ENCODE measurements around the gene ADGRG3.

ADGRG3 gene

GRCh38 chr16:57648581-57649442 is 19.3 kb upstream of the ADGRG3 start:
- peak; percentile 100 for TF ChIP-seq CTCF (conservative IDR thresholded peaks at IDR 0.05; ENCODE audit: low read length)
- peak; percentile 61 for DNase-seq (ENCODE audit: low read depth)
- no peak overlapping the region for H3K4me3 ChIP-seq (ENCODE audit: low read length)

DNA sequence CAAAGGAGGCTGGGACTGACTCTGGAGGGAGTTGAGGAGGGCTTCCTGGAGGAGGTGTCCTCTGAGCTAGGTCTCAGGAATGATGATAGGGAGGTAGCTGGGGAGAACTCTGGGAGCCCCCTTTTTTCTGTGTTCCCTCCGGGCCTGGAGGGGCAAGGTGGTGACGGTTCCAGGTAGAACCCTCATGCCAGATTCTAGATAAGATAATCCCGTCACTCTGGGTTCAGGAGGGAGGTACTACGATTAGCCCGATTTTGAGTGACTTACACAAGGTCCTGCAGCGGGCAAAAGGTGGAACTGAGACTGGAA is 18.7 kb upstream of the ADGRG3 start:
- no peak for DNase-seq (ENCODE audit: low read depth)
- H3K4me3 ChIP-seq (ENCODE audit: low read length), result no peak overlapping the region
- no peak for TF ChIP-seq CTCF (conservative IDR thresholded peaks at IDR 0.05; ENCODE audit: low read length)

DNA sequence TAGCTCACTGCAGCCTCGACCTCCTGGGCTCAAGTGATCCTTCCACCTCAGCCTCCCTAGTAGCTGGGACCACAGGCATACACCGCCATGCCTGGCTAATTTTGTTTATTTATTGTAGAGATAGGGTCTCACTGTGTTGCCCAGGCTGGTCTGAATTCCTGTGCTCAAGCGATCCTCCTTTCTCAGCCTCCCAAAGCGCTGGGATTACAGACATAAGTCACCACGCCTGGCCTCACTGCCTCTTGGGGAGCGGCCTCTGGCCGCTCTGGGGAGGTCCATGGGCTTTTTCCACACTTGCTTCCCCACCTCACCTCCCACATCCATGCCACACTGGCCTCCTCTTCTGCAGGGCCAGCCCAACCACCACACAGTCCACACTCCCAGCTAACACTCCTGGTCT is 18.3 kb upstream of the ADGRG3 start:
- no peak overlapping the region for H3K4me3 ChIP-seq (ENCODE audit: low read length)
- TF ChIP-seq CTCF (conservative IDR thresholded peaks at IDR 0.05; ENCODE audit: low read length), result no peak
- DNase-seq (ENCODE audit: low read depth), result no peak

GRCh38 chr16:57651344-57652333 is 16.5 kb upstream of the ADGRG3 start:
- no peak for DNase-seq (ENCODE audit: low read depth)
- TF ChIP-seq CTCF (conservative IDR thresholded peaks at IDR 0.05; ENCODE audit: low read length), result no peak
- H3K4me3 ChIP-seq (ENCODE audit: low read length), result no peak overlapping the region

DNA sequence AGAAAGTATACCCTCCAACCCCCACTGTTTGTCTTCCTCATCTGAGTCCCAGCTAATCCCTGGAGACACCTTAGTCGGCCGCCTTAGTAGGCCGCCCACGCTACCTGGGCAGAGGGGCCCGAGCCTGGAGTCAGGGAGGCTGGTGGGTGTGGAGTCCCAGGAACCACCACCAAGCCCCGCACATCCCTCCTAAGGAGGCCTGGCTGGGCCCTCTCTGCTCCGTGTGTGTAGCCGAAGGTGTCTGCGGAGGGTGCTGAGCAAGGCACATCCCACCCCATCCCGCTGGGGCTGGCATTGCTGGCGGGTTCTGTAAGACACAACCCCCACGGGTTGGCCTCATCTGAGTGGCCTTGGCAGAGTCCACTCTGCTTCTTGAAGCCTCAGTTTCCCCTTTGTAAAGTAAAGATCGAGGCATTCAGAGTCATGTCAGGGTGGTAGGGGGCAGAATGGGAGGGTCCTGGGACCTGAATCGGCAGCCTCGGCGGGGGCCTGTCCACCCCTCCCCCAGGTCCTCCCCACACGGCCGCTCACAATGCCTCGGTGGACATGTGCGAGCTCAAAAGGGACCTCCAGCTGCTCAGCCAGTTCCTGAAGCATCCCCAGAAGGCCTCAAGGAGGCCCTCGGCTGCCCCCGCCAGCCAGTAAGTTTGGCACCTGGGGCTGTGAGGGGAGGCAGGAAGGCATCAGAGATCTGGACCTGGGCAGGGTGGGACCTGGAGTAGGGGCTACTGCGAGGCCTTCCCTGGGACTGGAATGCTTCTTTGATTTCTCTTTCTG is 15.2 kb upstream of the ADGRG3 start:
- no peak overlapping the region for H3K4me3 ChIP-seq (ENCODE audit: low read length)
- no peak for DNase-seq (ENCODE audit: low read depth)
- TF ChIP-seq CTCF (conservative IDR thresholded peaks at IDR 0.05; ENCODE audit: low read length), result no peak

DNA sequence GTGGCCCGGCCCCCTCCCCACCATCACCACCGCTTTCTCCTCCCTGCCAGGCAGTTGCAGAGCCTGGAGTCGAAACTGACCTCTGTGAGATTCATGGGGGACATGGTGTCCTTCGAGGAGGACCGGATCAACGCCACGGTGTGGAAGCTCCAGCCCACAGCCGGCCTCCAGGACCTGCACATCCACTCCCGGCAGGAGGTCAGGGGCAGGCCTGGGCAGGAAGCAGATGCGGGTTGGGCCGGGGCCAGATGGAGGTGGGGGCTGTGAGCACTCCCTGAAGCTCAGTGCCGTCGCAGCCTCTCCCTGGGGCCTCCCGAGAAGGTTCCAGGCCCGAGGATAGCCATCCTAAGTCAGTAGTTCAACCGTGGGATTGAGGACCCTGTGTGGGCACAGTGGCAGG is 14.2 kb upstream of the ADGRG3 start:
- H3K4me3 ChIP-seq (ENCODE audit: low read length), result no peak overlapping the region
- TF ChIP-seq CTCF (conservative IDR thresholded peaks at IDR 0.05; ENCODE audit: low read length), result no peak
- no peak for DNase-seq (ENCODE audit: low read depth)
